ENCODE data around the gene OR51G2. TPM values are rescaled to one million over a fixed set of nuclear protein-coding genes. Genes with fewer than 3 reads are reported as not detected.

Gene OR51G2
- total RNA-seq, 1 experiment from 2014 or later: not detected

- no peak overlapping the region for H2AFZ ChIP-seq (ENCODE audit: low read length)
- no peaks in the 10 kb centered on the region for H3K23me2 ChIP-seq (ENCODE audit: insufficient read length, low read depth, low read length, poor library complexity, severe bottlenecking)
- no peaks in the 10 kb centered on the region for H3K79me2 ChIP-seq (ENCODE audit: insufficient read depth, low read length)
- no peak overlapping the region for H3K9ac ChIP-seq (ENCODE audit: extremely low read depth, insufficient read length, low read length)
- Mint-ChIP-seq H3K9me3 (no peaks in the 10 kb centered on the region; a peak in 1 of 5 replicates), H3K36me3 (ENCODE audit: insufficient read depth in 1 of 3, low read depth in 3 of 3) (no peaks in the 10 kb centered on the region), H3K4me3 (no peak overlapping the region), H3K27me3 (ENCODE audit: low read depth) (peaks cover 2% of the 10 kb centered on the region; the same call in 1 of the 2 replicates), H3K27ac (no peak overlapping the region), H3K4me1 (no peaks in the 10 kb centered on the region)
- no peak overlapping the region for H3K18ac ChIP-seq (ENCODE audit: insufficient read length, low read depth, low read length)
- no peak overlapping the region for H2BK20ac ChIP-seq (ENCODE audit: low read depth, low read length, poor library complexity, severe bottlenecking)
- TF ChIP-seq CTCF (conservative IDR thresholded peaks at IDR 0.05): no peak
- H4K20me1 ChIP-seq (ENCODE audit: control insufficient read depth, insufficient read depth, insufficient read length): no peaks in the 10 kb centered on the region
- no peaks in the 10 kb centered on the region for H3K4me1 ChIP-seq (ENCODE audit: insufficient read depth, low read length)
- WGBS (ENCODE audit: extremely low coverage, insufficient read length, low lambda C conversion rate): no CpG with 5 or more reads among the region's 4 CpGs
- no peak overlapping the region for H4K8ac ChIP-seq (replicated peaks; ENCODE audit: insufficient read length, low read depth, low read length)
- H3K4ac ChIP-seq (ENCODE audit: low read depth, low read length): no peak overlapping the region
- H3K14ac ChIP-seq (ENCODE audit: insufficient read depth, low read length): no peak overlapping the region
- no peaks in the 10 kb centered on the region for H3K79me1 ChIP-seq (ENCODE audit: insufficient read depth, low read depth, low read length, poor library complexity, severe bottlenecking)
- H3T11ph ChIP-seq (ENCODE audit: low read length): no peak overlapping the region
- H2BK120ac ChIP-seq (ENCODE audit: low read depth, low read length, poor library complexity, severe bottlenecking): no peak overlapping the region
- no peak overlapping the region for H3K56ac ChIP-seq (ENCODE audit: insufficient read length, low read depth, low read length)
- no peak overlapping the region for H2BK12ac ChIP-seq (ENCODE audit: insufficient read length, low read depth, low read length)
- H4K91ac ChIP-seq (ENCODE audit: insufficient read length, low read depth, low read length): no peak overlapping the region
- no peak overlapping the region for H4K5ac ChIP-seq (ENCODE audit: insufficient read length, low read depth, low read length)
- H3K27ac ChIP-seq (ENCODE audit: insufficient read length, low read depth, low read length): no peak overlapping the region
- no peak for DNase-seq
- no peaks in the 10 kb centered on the region for H3K9me3 ChIP-seq (ENCODE audit: control insufficient read depth, low read depth, low read length)
- H3K4me2 ChIP-seq (ENCODE audit: insufficient read depth, insufficient read length, low read length): no peak overlapping the region
- H2BK5ac ChIP-seq (ENCODE audit: insufficient read length, low read length): no peak overlapping the region
- no peaks in the 10 kb centered on the region for H3K27me3 ChIP-seq (ENCODE audit: insufficient read depth, low read length)
- no peak overlapping the region for H2AK5ac ChIP-seq (ENCODE audit: insufficient read length, low read length)
- no peak overlapping the region for H3K23ac ChIP-seq (ENCODE audit: insufficient read length, low read depth, low read length)
- H2BK15ac ChIP-seq (ENCODE audit: low read depth, low read length): no peak overlapping the region
Measured at GRCh38 chr11:4881188-4881587, 38.0 kb downstream of the OR51G2 start.

Data from H9 (cell line).